Right lobe of liver (tissue), 6 donors: ENCODE measurements around the gene PDE4B. TPM values are rescaled to one million over a fixed set of nuclear protein-coding genes. Genes with fewer than 3 reads are reported as not detected.

Experiments
- ATAC-seq, 4 donors: fragments of 200-7000 bp; cut with Tn5 transposase; one replicate each; pipeline ENCODE4 v1.9.1; 2020; ENCODE audit warnings: mild to moderate bottlenecking in 4 of 4, moderate library complexity in 4 of 4
- DNase-seq, 3 donors: peaks; one replicate each; pipeline ENCODE4 v3.0.0-alpha.2; 2020
- H3K27ac ChIP-seq, 3 donors: fragments of 200-600 bp; one replicate each; pipeline ENCODE4 v1.8.0; 2022
- H3K27me3 ChIP-seq, 2 donors: fragments of 200-600 bp; one replicate each; pipeline ENCODE4 v1.8.0; 2022
- H3K36me3 ChIP-seq, 4 donors: fragments of 200-600 bp; sonication (generic) in 1 of 4; one replicate each; pipeline versions ENCODE4 v1.5.1 to v1.8.0; 2017 to 2022; ENCODE audit warnings: control low read depth in 1 of 4
- H3K4me1 ChIP-seq, 4 donors: fragments of 200-600 bp; sonication (generic) in 1 of 4; one replicate each; pipeline versions ENCODE4 v1.5.1 to v1.8.0; 2017 to 2022; ENCODE audit warnings: control low read depth in 1 of 4
- H3K4me3 ChIP-seq, 3 donors: fragments of 200-600 bp; one replicate each; pipeline ENCODE4 v1.8.0; 2022
- H3K9me3 ChIP-seq, 4 donors: fragments of 200-600 bp; sonication (generic) in 1 of 4; one replicate each; pipeline versions ENCODE4 v1.5.1 to v1.8.0; 2017 to 2022; ENCODE audit warnings: control low read depth in 1 of 4
- POLR2A ChIP-seq: fragments of 450-650 bp; IDR thresholded peaks from one replicate; pipeline ENCODE4 v1.6.1; 2017; ENCODE audit warnings: antibody characterized with exemption, mild to moderate bottlenecking
- WGBS: methylation state at CpG from one replicate; pipeline ENCODE4 v1.1.6; 2018; ENCODE audit warnings: low coverage, low lambda C conversion rate; ENCODE audit not compliant: insufficient coverage; ENCODE audit errors: missing lambda C conversion rate; 5-methylcytosine and 5-hydroxymethylcytosine counted together
- intact Hi-C, 2 donors: fragments of 100-400 bp; cut with DNase I; formaldehyde crosslinking; loops; one replicate each; pipeline versions ENCODE4 v1.11.2 to v1.14.1; 2022
- total RNA-seq, 6 experiments: library from RNA; depleted of rRNA in 2 of 6; stranded (reverse); fragments of >200 nt in 2 of 6; fragmentation: NEBNext Ultra II Directional in 3 of 6; extraction: Animal tissue kit (Norgen Biotek cat#: 25700) in 3 of 6; gene quantifications; one replicate each; pipeline versions ENCODE4 v1.1.0 to v1.2.4, GENCODE V29; 2016 to 2023
- TF ChIP-seq, protein P1 (sequence below), 4 donors: fragments of 200-600 bp in 3 of 4; fragments of 450-650 bp in 1 of 4; IDR thresholded peaks; one replicate each; pipeline versions ENCODE4 v1.5.1 to v1.8.0; 2016 to 2022; ENCODE audit warnings: antibody characterized with exemption in 4 of 4, mild to moderate bottlenecking in 2 of 4
- donor health status: DM: no; HTN: yes; CAD: no.
- donor health status: DM: no; HTN: no; CAD: no.
- donor health status: DM: no; HTN: no; CAD: no.
- donor health status: DM: no; HTN: yes; CAD: no.
- donor health status: DM: no; HTN: yes; CAD: no.

PDE4B gene
- total RNA-seq, 6 experiments from 2014 or later: 1.4 to 6.4 (median 2.4) TPM

DNA sequence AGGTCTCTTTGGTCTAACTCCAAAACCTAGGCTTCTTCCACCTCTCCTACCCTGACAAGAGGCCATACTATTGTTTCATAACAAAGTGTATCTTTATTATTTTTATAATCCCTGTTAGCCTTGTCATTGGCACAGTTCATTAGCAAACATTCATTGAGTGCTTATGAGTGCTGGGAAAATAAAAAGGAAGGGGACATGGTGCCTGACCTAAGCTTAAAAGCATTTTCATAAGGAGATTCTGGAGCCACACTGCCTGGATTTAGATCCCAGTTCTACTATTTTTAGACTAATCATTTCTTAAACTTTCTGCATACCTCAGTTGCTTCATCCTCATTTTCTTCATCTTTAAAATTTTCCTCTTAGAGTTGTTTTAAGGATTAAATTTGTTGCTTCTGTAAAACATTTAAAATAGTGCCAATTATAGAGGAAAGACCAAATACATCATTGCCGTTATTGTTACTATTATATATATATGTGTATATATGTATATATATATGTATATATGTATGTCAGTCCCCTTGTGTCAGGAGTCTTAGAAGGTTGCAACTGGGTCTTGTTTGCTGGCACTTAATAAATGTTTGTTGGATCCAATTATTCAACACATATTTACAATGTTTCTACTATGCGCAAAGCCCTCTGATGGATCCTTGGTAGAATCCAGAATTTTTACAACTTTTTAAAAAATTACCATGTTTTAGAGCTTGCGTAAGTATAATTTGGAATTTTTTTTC, 490.4 kb downstream of the PDE4B start:
- Histone ChIP-seq H3K36me3 (no peaks in the 10 kb centered on the region), H3K27ac (peak overlapping the region in 1 of 3 donors; percentile 2), H3K4me1 (no peaks in the 10 kb centered on the region), H3K27me3 (no peaks in the 10 kb centered on the region), H3K9me3 (no peaks in the 10 kb centered on the region), H3K4me3 (no peak overlapping the region)
- no peak for TF ChIP-seq POLR2A
- TF ChIP-seq, protein P1, sequence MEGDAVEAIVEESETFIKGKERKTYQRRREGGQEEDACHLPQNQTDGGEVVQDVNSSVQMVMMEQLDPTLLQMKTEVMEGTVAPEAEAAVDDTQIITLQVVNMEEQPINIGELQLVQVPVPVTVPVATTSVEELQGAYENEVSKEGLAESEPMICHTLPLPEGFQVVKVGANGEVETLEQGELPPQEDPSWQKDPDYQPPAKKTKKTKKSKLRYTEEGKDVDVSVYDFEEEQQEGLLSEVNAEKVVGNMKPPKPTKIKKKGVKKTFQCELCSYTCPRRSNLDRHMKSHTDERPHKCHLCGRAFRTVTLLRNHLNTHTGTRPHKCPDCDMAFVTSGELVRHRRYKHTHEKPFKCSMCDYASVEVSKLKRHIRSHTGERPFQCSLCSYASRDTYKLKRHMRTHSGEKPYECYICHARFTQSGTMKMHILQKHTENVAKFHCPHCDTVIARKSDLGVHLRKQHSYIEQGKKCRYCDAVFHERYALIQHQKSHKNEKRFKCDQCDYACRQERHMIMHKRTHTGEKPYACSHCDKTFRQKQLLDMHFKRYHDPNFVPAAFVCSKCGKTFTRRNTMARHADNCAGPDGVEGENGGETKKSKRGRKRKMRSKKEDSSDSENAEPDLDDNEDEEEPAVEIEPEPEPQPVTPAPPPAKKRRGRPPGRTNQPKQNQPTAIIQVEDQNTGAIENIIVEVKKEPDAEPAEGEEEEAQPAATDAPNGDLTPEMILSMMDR (IDR thresholded peaks at IDR 0.05): no peak
- intact Hi-C loops: no loop called here
- no peak for ATAC-seq
- DNase-seq: no peak
- WGBS: 95% methylated on average over 3 of the region's 3 CpGs

DNA sequence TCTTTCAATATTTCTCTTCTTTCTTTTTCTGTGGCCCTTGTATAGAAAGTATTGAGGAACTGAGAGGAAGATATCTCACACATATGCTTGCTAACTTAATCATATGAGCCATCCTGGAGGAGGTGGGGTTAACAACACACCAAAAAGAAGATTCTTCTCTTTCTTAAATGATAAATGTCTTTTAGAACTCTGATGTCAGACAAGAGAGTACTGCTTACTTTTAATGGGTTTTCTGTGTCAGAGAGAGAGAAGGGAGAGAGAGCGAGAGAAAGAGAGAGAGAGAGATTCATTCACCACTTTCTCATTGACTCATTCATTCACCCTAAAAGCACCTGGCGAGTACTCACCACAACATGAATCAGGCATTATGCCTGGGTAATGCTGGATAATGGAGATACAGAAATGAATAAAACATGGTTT, 490.9 kb downstream of the PDE4B start:
- intact Hi-C loops: no loop called here
- DNase-seq (no peak), ATAC-seq (no peak)
- no peak overlapping the region for H3K4me3 ChIP-seq
- no peaks in the 10 kb centered on the region for H3K36me3 ChIP-seq
- TF ChIP-seq, protein P1 (IDR thresholded peaks at IDR 0.05): no peak
- TF ChIP-seq POLR2A: no peak
- WGBS: 78% methylated on average over 2 of the region's 2 CpGs
- H3K27ac ChIP-seq: no peak overlapping the region
- no peaks in the 10 kb centered on the region for H3K27me3 ChIP-seq
- no peaks in the 10 kb centered on the region for H3K9me3 ChIP-seq
- no peaks in the 10 kb centered on the region for H3K4me1 ChIP-seq

DNA sequence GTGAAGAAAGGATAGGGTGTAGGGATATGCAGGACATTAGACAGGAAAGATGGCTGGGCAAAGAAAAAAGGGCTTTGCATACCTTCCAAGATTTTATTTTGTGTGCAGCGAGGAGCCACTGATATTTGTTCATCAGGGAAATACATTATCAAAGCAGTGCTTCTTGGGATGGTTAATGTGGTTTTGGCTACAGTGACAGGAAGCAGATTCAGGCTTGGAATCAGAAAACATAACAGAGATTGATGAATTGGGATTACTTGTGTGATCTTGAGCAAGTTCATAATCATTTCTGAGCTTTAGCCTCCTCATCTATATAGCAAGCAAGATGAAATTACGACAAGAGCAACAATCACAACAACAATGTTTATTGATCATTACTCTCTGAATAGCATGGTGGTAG, 492.1 kb downstream of the PDE4B start:
- no peak for TF ChIP-seq POLR2A
- TF ChIP-seq, protein P1 (IDR thresholded peaks at IDR 0.05): no peak
- ATAC-seq: no peak

DNA sequence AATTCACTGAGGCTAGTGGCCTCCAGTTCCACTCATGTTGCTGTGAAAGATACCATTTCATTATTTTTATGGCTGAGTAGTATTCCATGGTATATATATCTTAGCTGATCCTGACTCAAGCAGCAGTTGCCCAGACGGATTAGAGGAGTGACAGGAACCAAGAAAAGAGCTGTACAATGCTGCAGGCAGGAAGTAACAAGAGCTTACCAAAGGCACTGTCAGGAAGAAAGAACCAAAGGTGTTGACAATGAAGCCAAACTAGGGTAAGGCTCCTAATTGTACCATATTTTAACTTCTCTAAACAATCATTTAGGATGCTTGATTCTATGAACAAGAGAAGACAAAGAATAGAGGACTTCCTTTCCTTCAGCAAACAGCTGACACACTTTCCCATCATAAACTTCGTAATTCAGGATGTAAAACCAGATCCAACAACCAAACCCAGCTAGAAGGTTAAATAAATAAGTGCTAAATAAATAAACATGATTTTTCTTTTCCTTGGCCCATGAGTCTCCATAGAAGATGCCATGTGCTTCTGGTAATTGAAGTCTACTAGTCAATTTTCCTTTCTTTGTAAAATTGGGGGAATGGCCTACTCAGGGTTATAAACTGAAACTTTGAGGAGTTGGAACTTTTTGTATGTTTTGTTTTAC, 493.0 kb downstream of the PDE4B start:
- ATAC-seq (no peak), DNase-seq (no peak)
- no peaks in the 10 kb centered on the region for H3K4me1 ChIP-seq
- no peaks in the 10 kb centered on the region for H3K9me3 ChIP-seq
- H3K4me3 ChIP-seq: no peak overlapping the region
- no peaks in the 10 kb centered on the region for H3K27me3 ChIP-seq
- TF ChIP-seq POLR2A: no peak
- TF ChIP-seq, protein P1 (IDR thresholded peaks at IDR 0.05): no peak
- no peak overlapping the region for H3K27ac ChIP-seq
- intact Hi-C loops: no loop called here
- WGBS: 62% methylated on average over 2 of the region's 2 CpGs
- no peaks in the 10 kb centered on the region for H3K36me3 ChIP-seq

More for the DNA sequence above, 492.1 kb downstream of the PDE4B start:
- intact Hi-C loops: no loop called here
- Histone ChIP-seq H3K36me3 (no peaks in the 10 kb centered on the region), H3K4me3 (no peak overlapping the region), H3K27me3 (no peaks in the 10 kb centered on the region), H3K4me1 (no peaks in the 10 kb centered on the region), H3K9me3 (no peaks in the 10 kb centered on the region), H3K27ac (no peak overlapping the region)
- no peak for DNase-seq
- 80% methylated on average over 1 of the region's 2 CpGs for WGBS
